HepG2 (cell line): ENCODE measurements around the gene KIAA0408.

Experiments
- BCL6 ChIP-seq: IDR thresholded peaks from 2 replicates; pipeline ENCODE4 v1.6.1; 2016; ENCODE audit warnings: missing genetic modification reagents, missing compliant biosample characterization
- BRF2 ChIP-seq: sonication (generic); formaldehyde crosslinking; IDR thresholded peaks from 2 replicates; pipeline ENCODE4 v1.8.1; 2022; ENCODE audit warnings: mild to moderate bottlenecking, missing genetic modification reagents
- HNRNPUL1 ChIP-seq: fragments of 200-400 bp; formaldehyde crosslinking; IDR thresholded peaks from 2 replicates; pipeline ENCODE4 v1.6.1; 2017; ENCODE audit warnings: low read depth, mild to moderate bottlenecking, low read length, moderate library complexity
- JUN ChIP-seq: sonication (generic); formaldehyde crosslinking; IDR thresholded peaks from 2 replicates; pipeline ENCODE4 v1.4.0; 2020; ENCODE audit warnings: mild to moderate bottlenecking, missing genetic modification reagents
- MAFK ChIP-seq, 2 experiments: IDR thresholded peaks in 1 of 2; conservative IDR thresholded peaks in 1 of 2; 2 replicates each; pipeline ENCODE4 v1.6.1; 2011; ENCODE audit warnings: improper control_type of control experiment in 2 of 2, low read length in 2 of 2
- RAD21 ChIP-seq: fragments of 450-650 bp; formaldehyde crosslinking; IDR thresholded peaks from 2 replicates; pipeline ENCODE4 v1.5.0; 2020; ENCODE audit warnings: mild to moderate bottlenecking
- SNRNP70 ChIP-seq: fragments of 200-400 bp; formaldehyde crosslinking; IDR thresholded peaks from 2 replicates; pipeline ENCODE4 v1.6.1; 2017; ENCODE audit warnings: mild to moderate bottlenecking, low read depth, low read length, moderate library complexity
- SRF ChIP-seq: IDR thresholded peaks from 2 replicates; pipeline ENCODE4 v1.6.1; 2011; ENCODE audit warnings: mild to moderate bottlenecking, low read depth, low read length, moderate library complexity

DNA sequence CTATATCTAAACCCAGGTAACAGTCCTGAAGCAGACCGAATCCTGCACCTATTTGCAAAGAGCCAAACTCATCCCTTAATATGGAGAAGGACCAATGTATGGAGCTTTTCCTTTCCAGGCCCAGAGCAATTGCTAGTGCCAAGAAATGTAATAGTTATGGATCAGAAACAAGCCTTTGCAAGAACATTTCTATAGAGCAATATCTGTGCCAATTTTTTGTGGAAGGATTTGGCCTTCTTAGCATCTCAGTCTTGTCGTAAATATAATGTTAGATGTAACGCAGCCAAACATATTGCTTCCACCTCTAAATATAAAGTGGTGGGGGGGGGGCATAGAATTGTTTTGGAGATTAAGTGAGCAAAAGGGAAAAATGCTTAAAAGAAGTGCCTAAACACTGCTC, 2.7 kb downstream of the KIAA0408 start:
- TF ChIP-seq BCL6 (CRISPR knock-in tag) (no peak), JUN (CRISPR knock-in tag) (no peak), BRF2 (CRISPR knock-in tag) (no peak), HNRNPUL1 (no peak), SNRNP70 (no peak), SRF (no peak), RAD21 (CRISPR knock-in tag) (no peak), MAFK (conservative IDR thresholded peaks at IDR 0.05 in 1 of 2, IDR thresholded peaks at IDR 0.05 in 1 of 2; ENCODE audit: low read length in 2 of 2) (no peak)
